ENCODE data around the gene CDC14A.

DNA sequence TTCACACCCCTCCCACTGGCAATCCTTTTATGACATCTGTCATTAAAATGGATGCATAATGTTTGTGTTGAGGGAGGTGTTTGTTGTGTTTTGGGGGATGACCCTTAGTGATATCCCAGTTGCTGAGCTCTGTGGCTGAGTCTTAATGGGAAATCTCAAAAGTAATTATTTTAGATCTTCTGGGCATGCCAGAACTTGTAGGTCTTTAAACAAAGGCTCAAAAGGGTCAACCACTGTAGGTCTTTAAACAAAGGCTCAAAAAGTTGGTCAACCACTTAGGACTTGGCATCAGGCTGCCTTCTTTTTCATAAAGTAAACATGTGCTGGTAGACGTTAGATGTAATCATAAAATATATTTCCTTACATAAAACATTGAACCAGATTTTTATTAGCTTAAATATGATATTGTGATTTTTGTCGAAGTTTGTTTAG, 78.0 kb downstream of the CDC14A start:
- TF ChIP-seq FOS (IDR thresholded peaks at IDR 0.05; ENCODE audit: borderline replicate concordance, insufficient read depth, low read length) = no peak
- TF ChIP-seq EZH2 (IDR thresholded peaks at IDR 0.05; ENCODE audit: borderline replicate concordance, low read depth, low read length, severe bottlenecking) = no peak

Data from endothelial cell of umbilical vein (primary cell).